Ovary (tissue), 3 donors: ENCODE results near the gene ADGRL1.

Experiments
- CTCF ChIP-seq, 3 donors: fragments of 450-650 bp in 2 of 3; fragments of 200-600 bp in 1 of 3; IDR thresholded peaks; one replicate each; pipeline versions ENCODE4 v1.5.1 to v1.8.0; 2016 to 2022; ENCODE audit warnings: antibody characterized with exemption in 3 of 3, mild to moderate bottlenecking in 1 of 3
- POLR2A ChIP-seq: fragments of 450-650 bp; IDR thresholded peaks from one replicate; pipeline ENCODE4 v1.6.1; 2017; ENCODE audit warnings: antibody characterized with exemption, mild to moderate bottlenecking, moderate library complexity
- donor health status: DM: no; HTN: no; CAD: no.

DNA sequence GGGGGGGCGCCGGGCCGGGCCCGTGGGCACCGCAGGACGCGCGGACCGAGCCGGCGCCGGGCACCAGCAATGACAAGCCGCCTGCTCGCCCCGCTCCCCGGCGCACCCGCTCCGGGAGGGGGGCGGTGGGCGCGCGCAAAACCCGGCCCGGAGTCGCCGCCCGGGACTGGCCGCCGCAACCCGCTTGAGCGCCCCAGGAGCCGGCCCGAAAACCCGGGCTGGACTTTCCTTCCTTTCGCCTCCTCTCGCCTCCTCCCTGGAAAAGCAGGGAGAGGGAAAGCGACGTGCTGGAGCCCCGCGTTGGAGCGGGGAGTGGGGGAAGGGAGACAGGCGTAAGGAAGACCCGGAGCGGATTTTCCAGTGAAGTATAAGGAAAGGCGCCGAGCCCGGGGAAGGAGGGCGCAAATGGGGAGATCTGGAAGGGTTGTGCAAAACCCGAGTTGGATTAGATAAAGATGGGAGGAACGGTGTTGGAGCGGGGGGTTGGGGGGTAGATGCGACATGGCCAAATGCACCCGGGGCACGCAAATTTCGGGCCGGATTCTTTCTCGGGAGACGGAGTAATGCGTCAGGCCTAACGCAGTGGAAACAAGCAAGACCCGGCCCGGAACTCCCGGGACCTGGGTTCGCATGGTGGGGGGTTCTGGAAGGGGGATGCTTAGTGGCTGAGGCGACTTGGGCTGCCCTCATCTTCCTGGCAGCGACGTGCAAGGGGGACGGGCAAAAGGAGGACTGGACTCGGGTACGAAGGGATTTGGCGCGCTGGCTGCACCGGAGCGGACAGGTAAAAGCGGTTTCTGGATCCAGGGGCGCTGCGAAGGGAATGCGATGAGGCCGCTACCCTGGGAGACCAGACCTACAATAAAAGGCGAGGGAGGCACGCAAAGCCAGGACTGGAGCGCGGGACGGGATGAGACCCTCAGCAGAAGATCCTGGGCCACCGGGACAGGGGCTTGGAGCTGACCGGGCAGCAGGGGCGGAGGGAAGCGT, 1.1 kb upstream of the ADGRL1 start:
- TF ChIP-seq CTCF (IDR thresholded peaks at IDR 0.05) = peak in 1 of 3 donors; percentile 27
- TF ChIP-seq POLR2A = peak; percentile 78
